Measurements from ENCODE around the gene ATP5ME.

The ATP5ME gene

GRCh38 chr4:651884-652642, 22.0 kb downstream of the ATP5ME start:
- Histone ChIP-seq H3K36me3 (ENCODE audit: low read length) (no peaks in the 10 kb centered on the region), H3K4me3 (ENCODE audit: insufficient read depth, low read length, poor library complexity, severe bottlenecking) (no peak overlapping the region), H2AFZ (ENCODE audit: low read depth, low read length, severe bottlenecking) (no peak overlapping the region), H3K4me2 (ENCODE audit: low read depth, low read length, poor library complexity, severe bottlenecking) (no peak overlapping the region), H3K79me2 (ENCODE audit: insufficient read depth, low read length) (no peaks in the 10 kb centered on the region), H3K27me3 (ENCODE audit: low read length) (no peaks in the 10 kb centered on the region), H4K20me1 (ENCODE audit: low read depth, low read length) (no peaks in the 10 kb centered on the region), H3K9me3 (ENCODE audit: insufficient read depth, low read length) (no peaks in the 10 kb centered on the region), H3K9me2 (replicated peaks; ENCODE audit: insufficient read depth, low read length) (no peaks in the 10 kb centered on the region), H3K9ac (ENCODE audit: low read length) (no peak overlapping the region), H3K27ac (ENCODE audit: low read depth, low read length) (no peak overlapping the region), H3F3A (ENCODE audit: insufficient read depth) (no peaks in the 10 kb centered on the region)
- TF ChIP-seq EZH2phosphoT487 (conservative IDR thresholded peaks at IDR 0.05; ENCODE audit: low read length) (no peak), CTCF (IDR thresholded peaks at IDR 0.05; ENCODE audit: insufficient read depth, low read length, poor library complexity, severe bottlenecking) (no peak)

- TF ChIP-seq CTCF (IDR thresholded peaks at IDR 0.05; ENCODE audit: insufficient read depth, low read length, poor library complexity, severe bottlenecking) = no peak
- Histone ChIP-seq H2AFZ (ENCODE audit: low read depth, low read length, severe bottlenecking) (no peak overlapping the region), H4K20me1 (ENCODE audit: low read depth, low read length) (no peaks in the 10 kb centered on the region), H3K4me2 (ENCODE audit: low read depth, low read length, poor library complexity, severe bottlenecking) (no peak overlapping the region), H3K4me3 (ENCODE audit: insufficient read depth, low read length, poor library complexity, severe bottlenecking) (no peak overlapping the region), H3K36me3 (ENCODE audit: low read length) (no peaks in the 10 kb centered on the region), H3F3A (ENCODE audit: insufficient read depth) (no peaks in the 10 kb centered on the region), H3K9ac (ENCODE audit: low read length) (no peak overlapping the region), H3K79me2 (ENCODE audit: insufficient read depth, low read length) (no peaks in the 10 kb centered on the region), H3K27me3 (ENCODE audit: low read length) (no peaks in the 10 kb centered on the region), H3K27ac (ENCODE audit: low read depth, low read length) (no peak overlapping the region), H3K9me2 (replicated peaks; ENCODE audit: insufficient read depth, low read length) (no peaks in the 10 kb centered on the region), H3K9me3 (ENCODE audit: insufficient read depth, low read length) (no peaks in the 10 kb centered on the region)
Observed at GRCh38 chr4:650951-651883, 22.9 kb downstream of the ATP5ME start.

DNA sequence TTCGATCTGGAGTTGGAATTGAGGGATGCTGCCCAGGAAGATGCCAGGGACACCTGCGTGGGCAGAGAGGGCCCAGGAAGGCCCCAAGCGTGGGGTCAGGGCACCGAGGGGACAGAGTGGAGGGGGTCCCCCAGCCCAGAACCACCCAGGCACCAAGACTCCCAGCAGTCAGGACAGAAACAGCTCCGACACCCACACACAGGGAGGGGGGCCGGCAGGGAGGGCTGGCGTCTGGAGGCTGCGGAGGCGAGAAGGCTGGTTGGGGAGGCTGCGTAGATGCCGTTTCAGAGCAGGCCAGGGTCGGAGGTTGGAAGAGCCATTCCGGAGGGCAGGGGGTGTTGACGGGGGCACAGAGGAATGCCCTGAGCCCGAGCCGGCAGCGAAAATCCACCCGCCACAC, 23.6 kb downstream of the ATP5ME start:
- H3K9me2 ChIP-seq (replicated peaks; ENCODE audit: insufficient read depth, low read length) = no peaks in the 10 kb centered on the region
- H3K4me3 ChIP-seq (ENCODE audit: insufficient read depth, low read length, poor library complexity, severe bottlenecking) = no peak overlapping the region
- TF ChIP-seq CTCF (IDR thresholded peaks at IDR 0.05; ENCODE audit: insufficient read depth, low read length, poor library complexity, severe bottlenecking) (no peak), EZH2phosphoT487 (conservative IDR thresholded peaks at IDR 0.05; ENCODE audit: low read length) (no peak)
- no peaks in the 10 kb centered on the region for H3F3A ChIP-seq (ENCODE audit: insufficient read depth)
- no peak overlapping the region for H3K27ac ChIP-seq (ENCODE audit: low read depth, low read length)
- no peak overlapping the region for H3K9ac ChIP-seq (ENCODE audit: low read length)
- no peak overlapping the region for H3K4me2 ChIP-seq (ENCODE audit: low read depth, low read length, poor library complexity, severe bottlenecking)
- H3K9me3 ChIP-seq (ENCODE audit: insufficient read depth, low read length) = no peaks in the 10 kb centered on the region
- H4K20me1 ChIP-seq (ENCODE audit: low read depth, low read length) = no peaks in the 10 kb centered on the region
- H2AFZ ChIP-seq (ENCODE audit: low read depth, low read length, severe bottlenecking) = no peak overlapping the region
- H3K36me3 ChIP-seq (ENCODE audit: low read length) = no peaks in the 10 kb centered on the region
- no peaks in the 10 kb centered on the region for H3K79me2 ChIP-seq (ENCODE audit: insufficient read depth, low read length)
- H3K27me3 ChIP-seq (ENCODE audit: low read length) = no peaks in the 10 kb centered on the region

Measured in SU-DHL-6 (cell line).